ENCODE measurements around the gene IFI27L1. TPM values are rescaled to one million over a fixed set of nuclear protein-coding genes. Genes with fewer than 3 reads are reported as not detected.

The IFI27L1 gene
- total RNA-seq, 1 experiment from 2014 or later: 19.6 TPM

DNA sequence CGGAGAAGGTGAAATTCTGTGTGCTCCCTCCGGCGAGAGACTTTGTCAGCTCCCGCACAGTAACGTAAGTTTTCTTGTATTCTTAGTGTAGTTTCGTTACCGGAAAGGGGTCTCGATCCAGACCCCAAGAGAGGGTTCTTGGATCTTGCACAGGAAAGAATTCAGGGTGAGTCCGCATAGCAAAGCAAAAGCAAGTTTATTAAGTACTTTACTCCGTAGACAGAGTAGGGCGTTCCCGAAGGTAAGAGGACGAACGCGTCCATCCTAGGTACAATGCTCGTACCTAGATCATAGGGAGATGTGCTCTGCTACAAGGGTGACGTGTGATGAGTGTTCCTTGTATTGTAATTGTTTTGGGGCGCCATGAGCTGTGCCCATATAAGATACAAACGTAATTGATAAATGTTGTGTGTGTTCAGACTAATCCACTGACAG, 293 bp downstream of the IFI27L1 start:
- intact Hi-C loops (cut with micrococcal nuclease; ENCODE audit: unreplicated experiment): no loop called here
- Histone ChIP-seq H3K4me1 (ENCODE audit: control insufficient read depth, insufficient read depth, low read length) (peaks cover 8% of the 10 kb centered on the region), H3K9me3 (ENCODE audit: control insufficient read depth, insufficient read depth, low read depth, low read length) (peaks cover 14% of the 10 kb centered on the region; the same call in 1 of the 2 replicates), H3K27ac (ENCODE audit: low read length) (peak overlapping the region; percentile 82), H3K4me3 (ENCODE audit: low read depth in 2 of 2, low read length in 2 of 2) (peak overlapping the region; percentile 84 to 96), H3K36me3 (ENCODE audit: control insufficient read depth, insufficient read depth, low read length) (peaks cover 14% of the 10 kb centered on the region), H3K27me3 (ENCODE audit: control insufficient read depth, insufficient read depth, low read length) (no peaks in the 10 kb centered on the region)
- BruUV-seq (replicated peaks): no TSS peak
- DNase-seq (ENCODE audit: low read depth, low spot score) (no peak), ATAC-seq (peak; percentile 39)
- POLR2A ChIA-PET: interaction anchor here (0.5 to 0.7 kb wide), 3 partner anchors 19 to 71 kb away, joined by 3 to 8 read pairs (median 3); no protein-coding TSS in a partner anchor
- CTCF ChIA-PET: no interaction called here
- in situ Hi-C loops (cut with HindIII; ENCODE audit: low pct_unique_long_range_greater_than_20kb, low sequenced_read_pairs): no loop called here
- no peak for TF ChIP-seq SIN3A (IDR thresholded peaks at IDR 0.05; ENCODE audit: borderline replicate concordance, insufficient read depth, low read depth, low read length)
- TF ChIP-seq TCF7L2 (IDR thresholded peaks at IDR 0.05; ENCODE audit: low read depth, low read length): no peak
- no peak for TF ChIP-seq POLR2AphosphoS5 (IDR thresholded peaks at IDR 0.05; ENCODE audit: low read depth, low read length)
- TF ChIP-seq, protein P1, sequence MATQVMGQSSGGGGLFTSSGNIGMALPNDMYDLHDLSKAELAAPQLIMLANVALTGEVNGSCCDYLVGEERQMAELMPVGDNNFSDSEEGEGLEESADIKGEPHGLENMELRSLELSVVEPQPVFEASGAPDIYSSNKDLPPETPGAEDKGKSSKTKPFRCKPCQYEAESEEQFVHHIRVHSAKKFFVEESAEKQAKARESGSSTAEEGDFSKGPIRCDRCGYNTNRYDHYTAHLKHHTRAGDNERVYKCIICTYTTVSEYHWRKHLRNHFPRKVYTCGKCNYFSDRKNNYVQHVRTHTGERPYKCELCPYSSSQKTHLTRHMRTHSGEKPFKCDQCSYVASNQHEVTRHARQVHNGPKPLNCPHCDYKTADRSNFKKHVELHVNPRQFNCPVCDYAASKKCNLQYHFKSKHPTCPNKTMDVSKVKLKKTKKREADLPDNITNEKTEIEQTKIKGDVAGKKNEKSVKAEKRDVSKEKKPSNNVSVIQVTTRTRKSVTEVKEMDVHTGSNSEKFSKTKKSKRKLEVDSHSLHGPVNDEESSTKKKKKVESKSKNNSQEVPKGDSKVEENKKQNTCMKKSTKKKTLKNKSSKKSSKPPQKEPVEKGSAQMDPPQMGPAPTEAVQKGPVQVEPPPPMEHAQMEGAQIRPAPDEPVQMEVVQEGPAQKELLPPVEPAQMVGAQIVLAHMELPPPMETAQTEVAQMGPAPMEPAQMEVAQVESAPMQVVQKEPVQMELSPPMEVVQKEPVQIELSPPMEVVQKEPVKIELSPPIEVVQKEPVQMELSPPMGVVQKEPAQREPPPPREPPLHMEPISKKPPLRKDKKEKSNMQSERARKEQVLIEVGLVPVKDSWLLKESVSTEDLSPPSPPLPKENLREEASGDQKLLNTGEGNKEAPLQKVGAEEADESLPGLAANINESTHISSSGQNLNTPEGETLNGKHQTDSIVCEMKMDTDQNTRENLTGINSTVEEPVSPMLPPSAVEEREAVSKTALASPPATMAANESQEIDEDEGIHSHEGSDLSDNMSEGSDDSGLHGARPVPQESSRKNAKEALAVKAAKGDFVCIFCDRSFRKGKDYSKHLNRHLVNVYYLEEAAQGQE (IDR thresholded peaks at IDR 0.05; ENCODE audit: insufficient read depth in 1 of 2, low read depth in 2 of 2, low read length in 1 of 2): no peak
- TF ChIP-seq, protein P2, sequence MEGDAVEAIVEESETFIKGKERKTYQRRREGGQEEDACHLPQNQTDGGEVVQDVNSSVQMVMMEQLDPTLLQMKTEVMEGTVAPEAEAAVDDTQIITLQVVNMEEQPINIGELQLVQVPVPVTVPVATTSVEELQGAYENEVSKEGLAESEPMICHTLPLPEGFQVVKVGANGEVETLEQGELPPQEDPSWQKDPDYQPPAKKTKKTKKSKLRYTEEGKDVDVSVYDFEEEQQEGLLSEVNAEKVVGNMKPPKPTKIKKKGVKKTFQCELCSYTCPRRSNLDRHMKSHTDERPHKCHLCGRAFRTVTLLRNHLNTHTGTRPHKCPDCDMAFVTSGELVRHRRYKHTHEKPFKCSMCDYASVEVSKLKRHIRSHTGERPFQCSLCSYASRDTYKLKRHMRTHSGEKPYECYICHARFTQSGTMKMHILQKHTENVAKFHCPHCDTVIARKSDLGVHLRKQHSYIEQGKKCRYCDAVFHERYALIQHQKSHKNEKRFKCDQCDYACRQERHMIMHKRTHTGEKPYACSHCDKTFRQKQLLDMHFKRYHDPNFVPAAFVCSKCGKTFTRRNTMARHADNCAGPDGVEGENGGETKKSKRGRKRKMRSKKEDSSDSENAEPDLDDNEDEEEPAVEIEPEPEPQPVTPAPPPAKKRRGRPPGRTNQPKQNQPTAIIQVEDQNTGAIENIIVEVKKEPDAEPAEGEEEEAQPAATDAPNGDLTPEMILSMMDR (IDR thresholded peaks at IDR 0.05): no peak

DNA sequence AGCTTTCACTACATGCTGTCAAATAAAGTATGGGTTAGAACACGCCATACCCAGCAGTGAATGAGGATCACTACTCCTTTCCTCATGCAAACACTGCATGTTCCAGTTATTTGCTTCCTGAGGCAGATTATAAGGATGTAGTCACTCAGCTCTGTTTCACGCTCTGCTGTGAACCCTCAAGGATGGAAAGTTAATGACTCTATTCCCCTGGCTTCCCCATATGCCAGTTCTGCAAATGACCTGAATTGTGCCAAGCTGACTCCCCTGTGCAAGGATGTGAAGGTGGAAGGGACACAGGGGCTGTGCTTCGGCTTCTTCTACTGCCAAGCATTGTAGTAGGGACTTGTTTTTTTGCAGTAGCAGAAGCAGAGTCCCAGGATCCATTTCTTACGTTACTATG, 6.8 kb downstream of the IFI27L1 start:
- POLR2A ChIA-PET: no interaction called here
- no peaks in the 10 kb centered on the region for H3K4me1 ChIP-seq (ENCODE audit: control insufficient read depth, insufficient read depth, low read length)
- no peaks in the 10 kb centered on the region for H3K9me3 ChIP-seq (ENCODE audit: control insufficient read depth, insufficient read depth, low read depth, low read length)
- no TSS peak for BruUV-seq (replicated peaks)
- CTCF ChIA-PET: interaction anchor here (0.7 kb wide), 1 partner anchor 1086 kb away, joined by 7 read pairs; no protein-coding TSS in a partner anchor
- H3K36me3 ChIP-seq (ENCODE audit: control insufficient read depth, insufficient read depth, low read length): no peaks in the 10 kb centered on the region
- TF ChIP-seq, protein P1 (IDR thresholded peaks at IDR 0.05; ENCODE audit: insufficient read depth in 1 of 2, low read depth in 2 of 2, low read length in 1 of 2): no peak
- TF ChIP-seq POLR2AphosphoS5 (IDR thresholded peaks at IDR 0.05; ENCODE audit: low read depth, low read length) (no peak), TCF7L2 (IDR thresholded peaks at IDR 0.05; ENCODE audit: low read depth, low read length) (no peak), SIN3A (IDR thresholded peaks at IDR 0.05; ENCODE audit: borderline replicate concordance, insufficient read depth, low read depth, low read length) (no peak)
- TF ChIP-seq, protein P2 (IDR thresholded peaks at IDR 0.05): no peak
- DNase-seq (ENCODE audit: low read depth, low spot score) (no peak), ATAC-seq (no peak)
- in situ Hi-C loops (cut with HindIII; ENCODE audit: low pct_unique_long_range_greater_than_20kb, low sequenced_read_pairs) (no loop called here), intact Hi-C loops (cut with micrococcal nuclease; ENCODE audit: unreplicated experiment) (no loop called here)
- no peaks in the 10 kb centered on the region for H3K27me3 ChIP-seq (ENCODE audit: control insufficient read depth, insufficient read depth, low read length)
- H3K27ac ChIP-seq (ENCODE audit: low read length): no peak overlapping the region
- H3K4me3 ChIP-seq (ENCODE audit: low read depth in 2 of 2, low read length in 2 of 2): no peak overlapping the region

Measured in Panc1 (cell line).